Hepatocyte (in vitro differentiated cells): ENCODE measurements around the gene DAND5.

ENCODE experiments used
- CTCF ChIP-seq: fragments of 200-600 bp; sonication (generic); IDR thresholded peaks from 2 replicates; pipeline ENCODE4 v1.5.1; 2016; ENCODE audit warnings: antibody characterized with exemption, mild to moderate bottlenecking; ENCODE audit not compliant: poor library complexity
- EZH2 ChIP-seq: fragments of 200-600 bp; sonication (generic); IDR thresholded peaks from 2 replicates; pipeline ENCODE4 v1.6.1; 2016; ENCODE audit warnings: antibody characterized with exemption, mild to moderate bottlenecking, borderline replicate concordance
- EZH2phosphoT487 ChIP-seq: fragments of 200-600 bp; sonication (generic); IDR thresholded peaks from one replicate; pipeline ENCODE4 v1.6.1; 2018; ENCODE audit warnings: antibody characterized with exemption, mild to moderate bottlenecking, low read depth, moderate library complexity; ENCODE audit not compliant: unreplicated experiment, severe bottlenecking

- TF ChIP-seq CTCF = no peak
- TF ChIP-seq EZH2 = no peak
- TF ChIP-seq EZH2phosphoT487 = no peak
Observed at GRCh38 chr19:13022111-13022858, 52.9 kb downstream of the DAND5 start.
